Measurements from ENCODE around the gene CNGA1. TPM values are rescaled to one million over a fixed set of nuclear protein-coding genes. Genes with fewer than 3 reads are reported as not detected.
"Not testable (repeated sequence)": the region's sequence is repeated elsewhere in the genome, so short reads cannot be mapped to it uniquely, and the experiment has no call there.

The CNGA1 gene
- total and polyA plus RNA-seq, 7 donors, result 0.15 to 1.1 (median 0.62) TPM

GRCh38 chr4:48008021-48008596, 8.4 kb downstream of the CNGA1 start:
- Histone ChIP-seq H3K9me3 (no peaks in the 10 kb centered on the region), H3K4me1 (no peaks in the 10 kb centered on the region), H3K27ac (no peak overlapping the region), H3K4me3 (no peak overlapping the region), H3K36me3 (ENCODE audit: insufficient read depth in 1 of 2, low read depth in 1 of 2) (no peaks in the 10 kb centered on the region), H3K27me3 (ENCODE audit: insufficient read depth in 3 of 3, low read length in 2 of 3) (no peaks in the 10 kb centered on the region)
- TF ChIP-seq CTCF (IDR thresholded peaks at IDR 0.05), result no peak
- intact Hi-C loops (cut with DNase I), result no loop called here
- ATAC-seq (no peak), DNase-seq (no peak)

DNA sequence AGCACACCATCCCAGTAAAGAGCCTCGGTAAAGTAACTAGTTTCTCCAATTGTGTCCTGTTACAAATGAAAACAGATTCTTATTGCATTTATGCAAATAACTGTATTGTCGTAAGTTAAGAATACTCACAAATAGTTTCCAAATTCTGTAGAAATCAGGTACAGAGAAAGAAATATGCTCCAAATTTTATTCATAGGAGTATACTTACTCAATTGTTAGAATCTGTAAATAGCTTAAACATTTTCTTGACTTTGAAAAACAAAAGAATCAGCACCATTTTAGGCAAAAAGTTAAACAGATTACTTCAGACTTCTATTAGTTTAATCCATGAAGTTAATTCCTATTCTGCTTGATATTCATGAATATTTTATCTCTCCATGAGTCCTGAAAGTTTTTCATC, 10.7 kb downstream of the CNGA1 start:
- TF ChIP-seq CTCF (IDR thresholded peaks at IDR 0.05), result no peak
- intact Hi-C loops (cut with DNase I), result no loop called here
- Histone ChIP-seq H3K27ac (no peak overlapping the region), H3K36me3 (ENCODE audit: insufficient read depth in 1 of 2, low read depth in 1 of 2) (no peaks in the 10 kb centered on the region), H3K4me3 (no peak overlapping the region), H3K9me3 (no peaks in the 10 kb centered on the region), H3K27me3 (ENCODE audit: insufficient read depth in 3 of 3, low read length in 2 of 3) (no peaks in the 10 kb centered on the region), H3K4me1 (no peaks in the 10 kb centered on the region)
- ATAC-seq, result no peak
- WGBS, 3 donors, result 93 to 94% (median 93%) methylated on average over 2 of the region's 2 CpGs
- DNase-seq, result no peak

DNA sequence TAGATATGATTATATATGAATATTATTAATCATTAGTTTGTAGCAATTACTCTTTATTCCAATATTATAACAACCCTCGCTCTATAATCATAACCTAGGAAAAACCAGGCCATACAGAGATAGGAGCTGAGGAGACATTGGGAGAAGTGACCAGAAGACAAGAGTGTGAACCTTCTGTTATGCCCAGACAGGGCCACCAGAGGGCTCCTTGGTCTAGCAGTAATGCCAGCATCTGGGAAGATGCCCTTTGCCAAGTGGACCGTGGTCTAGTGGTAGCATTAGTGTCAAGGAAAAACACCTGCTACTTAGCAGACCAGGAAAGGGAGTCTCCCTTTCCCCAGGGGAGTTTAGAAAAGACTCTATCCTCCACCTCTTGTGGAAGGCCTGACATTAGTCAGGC, 12.9 kb downstream of the CNGA1 start:
- H3K27ac ChIP-seq; H3K36me3 ChIP-seq (ENCODE audit: insufficient read depth in 1 of 2, low read depth in 1 of 2); H3K27me3 ChIP-seq (ENCODE audit: insufficient read depth in 3 of 3, low read length in 2 of 3); H3K4me3 ChIP-seq; ATAC-seq; H3K4me1 ChIP-seq; H3K9me3 ChIP-seq: not testable (repeated sequence)
- peak; percentile 62 for TF ChIP-seq CTCF (IDR thresholded peaks at IDR 0.05)
- peak; percentile 21 to 70 for DNase-seq
- intact Hi-C loops (cut with DNase I), result loop anchor here (1.0 to 2.0 kb wide), 2 partner anchors 83 to 84 kb away; no protein-coding TSS in a partner anchor
- WGBS, 3 donors, result 43 to 64% (median 49%) methylated on average over 2 of the region's 2 CpGs

DNA sequence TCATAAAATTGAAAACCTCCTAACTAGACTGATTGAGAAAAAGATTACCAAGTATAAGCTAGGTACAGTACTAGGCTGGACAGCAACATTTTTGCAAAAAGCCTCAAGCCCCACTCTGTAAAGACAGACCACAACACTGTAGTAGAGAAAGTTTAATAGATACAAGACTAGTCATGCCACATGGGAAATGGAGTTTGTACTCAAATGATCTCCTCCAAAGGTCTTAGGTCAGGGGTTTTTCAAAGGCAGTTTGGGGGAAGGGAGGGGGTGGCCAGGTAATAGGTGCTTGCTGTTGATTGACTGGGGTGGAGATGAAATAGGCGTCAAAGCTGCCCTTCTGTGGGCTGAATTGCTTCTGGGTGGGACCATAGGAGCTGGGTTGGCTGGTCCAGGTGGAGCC, 14.2 kb downstream of the CNGA1 start:
- whole genome bisulfite sequencing, 3 donors, result 74 to 95% (median 87%) methylated on average over 1 of the region's 1 CpG
- intact Hi-C loops (cut with DNase I), result loop anchor here in 1 of 2 donors (2.0 kb wide), 1 partner anchor 85 kb away; no protein-coding TSS in a partner anchor

More for the DNA sequence above, 14.2 kb downstream of the CNGA1 start:
- Histone ChIP-seq H3K4me3 (no peak overlapping the region), H3K9me3 (no peaks in the 10 kb centered on the region), H3K4me1 (no peaks in the 10 kb centered on the region), H3K27ac (no peak overlapping the region), H3K36me3 (ENCODE audit: insufficient read depth in 1 of 2, low read depth in 1 of 2) (no peaks in the 10 kb centered on the region), H3K27me3 (ENCODE audit: insufficient read depth in 3 of 3, low read length in 2 of 3) (no peaks in the 10 kb centered on the region)
- ATAC-seq (no peak), DNase-seq (no peak)
- TF ChIP-seq CTCF (IDR thresholded peaks at IDR 0.05), result no peak

Measured in psoas muscle (tissue), 8 donors.